ENCODE data around the gene TICAM2.

- TF ChIP-seq POLR2A (IDR thresholded peaks at IDR 0.05; ENCODE audit: low read length): no peak
- no peak for TF ChIP-seq GATA1 (IDR thresholded peaks at IDR 0.05; ENCODE audit: low read depth, low read length)
These were observed 17.0 kb downstream of the TICAM2 start for GRCh38 chr5:115585265-115585664.

Data from erythroblast (primary cell).